Skin epidermis (tissue), 12 donors: ENCODE measurements around the gene STARD6.
"Not testable (repeated sequence)": the region's sequence is repeated elsewhere in the genome, so short reads cannot be mapped to it uniquely, and the experiment has no call there.

ENCODE experiments used
- H3K27ac ChIP-seq, 21 experiments: fragments of 200-600 bp; sonication (generic) in 11 of 21; one replicate each; pipeline ENCODE4 v1.5.0; 2020; ENCODE audit warnings: mild to moderate bottlenecking in 3 of 21, inconsistent platforms in 2 of 21, moderate library complexity in 2 of 21
- H3K4me3 ChIP-seq, 7 experiments: fragments of 200-600 bp; sonication (generic) in 2 of 7; one replicate each; pipeline ENCODE4 v1.5.0; 2020; ENCODE audit warnings: inconsistent platforms in 2 of 7, mild to moderate bottlenecking in 2 of 7, moderate library complexity in 1 of 7

Gene STARD6

DNA sequence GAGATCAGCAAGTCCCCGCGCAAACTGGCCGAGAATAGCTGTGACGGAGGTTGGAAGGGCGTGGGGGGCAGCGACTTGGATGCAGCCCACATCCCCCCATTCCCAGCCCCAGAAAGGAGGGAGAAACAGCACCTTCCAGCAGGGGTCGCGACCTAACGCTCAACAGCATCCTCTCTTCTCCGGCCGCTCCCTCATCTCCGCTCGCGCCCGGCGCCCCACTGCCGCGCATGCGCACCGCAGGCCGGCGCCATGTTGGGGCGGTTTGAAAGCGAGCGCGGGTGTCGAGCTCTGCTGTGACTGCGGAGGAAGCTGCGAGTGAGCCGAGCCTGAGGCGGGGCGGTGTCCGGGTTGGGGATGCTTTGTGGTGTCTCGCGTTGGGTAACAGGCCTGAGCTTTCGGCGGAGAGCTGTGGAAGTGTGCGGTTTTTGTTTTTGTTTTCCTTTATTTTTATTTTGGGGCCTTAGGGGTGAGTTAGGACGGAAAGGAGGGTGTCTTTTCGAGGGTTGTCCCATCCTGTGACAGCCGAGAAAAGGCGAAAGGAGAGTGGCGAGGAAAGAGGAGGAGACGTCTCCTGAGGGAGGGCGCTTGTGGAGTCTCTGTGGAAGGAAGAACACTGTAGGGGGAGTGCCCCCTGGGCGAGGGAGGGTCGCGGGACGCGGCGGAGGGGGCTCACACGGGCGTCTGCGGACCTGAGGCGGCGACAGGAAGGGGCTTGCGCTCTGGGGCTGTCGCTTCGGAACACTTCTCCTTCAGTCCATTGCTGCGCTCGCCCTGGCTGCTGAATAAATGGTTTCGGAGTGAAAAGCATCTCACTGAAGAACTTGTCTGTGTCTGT is at the start of gene STARD6, which contains the start of gene C18orf54:
TSS of gene STARD6 (minus strand) at position 199 of the 835 bp plus-strand sequence. CDS start 3,285 bp downstream, outside the sequence.
TSS of gene C18orf54 (plus strand) at position 247 of the 835 bp plus-strand sequence. CDS start 2,667 bp downstream, outside the sequence.
- peak within 1 kb of the TSS; percentile 55 to 87 (median 72) for H3K4me3 ChIP-seq

GRCh38 chr18:54405290-54405689 is 47.6 kb upstream of the STARD6 start:
- H3K27ac ChIP-seq = no peak overlapping the region
- H3K4me3 ChIP-seq = no peak overlapping the region

More for the DNA sequence above, at the start of gene STARD6, which contains the start of gene C18orf54:
- H3K27ac ChIP-seq = peak within 1 kb of the TSS in 20 of 21 experiments; percentile 2 to 84 (median 64)

DNA sequence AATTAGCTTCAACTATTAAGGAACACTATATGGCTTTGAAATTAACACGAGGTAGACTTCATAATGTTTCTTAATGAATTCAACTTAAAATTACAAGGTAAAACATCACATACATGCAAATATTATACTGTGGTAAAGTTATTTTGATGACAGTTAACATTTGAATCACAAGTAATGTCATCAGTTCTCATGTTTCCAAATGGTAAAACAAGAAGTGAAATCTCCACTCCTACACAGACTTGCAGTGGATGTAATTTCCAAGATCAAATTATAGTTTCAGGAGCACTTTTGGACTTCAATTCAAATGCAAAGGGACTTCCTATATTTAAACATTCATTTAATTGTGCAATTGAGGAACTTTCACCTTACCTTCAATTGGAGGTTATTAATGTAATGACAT is 39.1 kb upstream of the STARD6 start:
- Histone ChIP-seq H3K27ac (no peak overlapping the region), H3K4me3 (no peak overlapping the region)

GRCh38 chr18:54393648-54394294 is 36.1 kb upstream of the STARD6 start:
- H3K4me3 ChIP-seq = no peak overlapping the region
- H3K27ac ChIP-seq = no peak overlapping the region

DNA sequence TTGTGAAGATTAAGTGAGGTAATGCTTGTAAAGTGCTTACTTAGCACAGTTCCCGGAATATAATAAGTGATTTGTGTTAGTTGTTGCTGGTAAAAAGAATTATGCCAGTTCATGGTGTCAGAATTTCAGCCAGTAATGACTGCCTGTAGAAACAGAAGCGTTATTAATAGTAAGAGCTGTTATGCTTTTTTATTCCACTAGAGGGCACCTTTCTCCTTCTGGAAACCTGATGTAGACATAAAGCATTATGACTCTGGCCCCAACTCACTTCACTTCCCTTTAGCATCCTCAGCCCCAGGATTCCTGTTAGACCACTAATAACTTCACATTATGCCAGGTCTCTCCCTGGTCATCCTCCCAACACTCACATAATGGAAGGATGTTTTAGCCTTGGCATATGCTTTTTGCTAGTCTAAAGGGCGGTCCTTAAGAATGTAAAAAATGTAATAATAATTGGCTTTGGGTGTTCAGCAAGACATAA is 34.9 kb upstream of the STARD6 start:
- Histone ChIP-seq H3K4me3 (no peak overlapping the region), H3K27ac (no peak overlapping the region)

- Histone ChIP-seq H3K4me3 (no peak overlapping the region), H3K27ac (no peak overlapping the region)
Measured at GRCh38 chr18:54390838-54391237, 33.2 kb upstream of the STARD6 start.

DNA sequence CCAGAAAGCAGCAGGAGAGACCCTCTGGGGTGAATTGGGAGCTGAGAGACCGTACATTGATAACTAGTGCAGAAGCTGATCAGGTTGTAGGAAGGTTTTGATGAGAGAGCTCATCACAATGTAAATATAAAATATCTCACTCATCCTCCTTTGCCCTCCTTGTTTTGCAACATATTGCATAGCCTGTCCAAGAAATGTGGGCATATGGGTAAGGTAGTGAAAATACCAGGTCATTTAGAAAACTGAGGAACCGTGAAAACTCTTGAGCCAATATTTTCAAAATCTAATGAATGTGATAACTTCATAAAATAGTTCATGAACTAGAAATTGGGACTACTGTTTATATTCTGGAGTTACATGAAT is 31.5 kb upstream of the STARD6 start:
- no peak overlapping the region for H3K4me3 ChIP-seq
- no peak overlapping the region for H3K27ac ChIP-seq

- Histone ChIP-seq H3K4me3 (no peak overlapping the region), H3K27ac (no peak overlapping the region)
Measured at GRCh38 chr18:54388203-54389142, 30.8 kb upstream of the STARD6 start.

- no peak overlapping the region for H3K4me3 ChIP-seq
- H3K27ac ChIP-seq = no peak overlapping the region
Measured at GRCh38 chr18:54387631-54388030, 30.0 kb upstream of the STARD6 start.

GRCh38 chr18:54386800-54387495 is 29.3 kb upstream of the STARD6 start:
- not testable (repeated sequence) for H3K27ac ChIP-seq

GRCh38 chr18:54386043-54386442 is 28.4 kb upstream of the STARD6 start:
- Histone ChIP-seq H3K27ac (no peak overlapping the region), H3K4me3 (no peak overlapping the region)

More at GRCh38 chr18:54386800-54387495, 29.3 kb upstream of the STARD6 start:
- not testable (repeated sequence) for H3K4me3 ChIP-seq

DNA sequence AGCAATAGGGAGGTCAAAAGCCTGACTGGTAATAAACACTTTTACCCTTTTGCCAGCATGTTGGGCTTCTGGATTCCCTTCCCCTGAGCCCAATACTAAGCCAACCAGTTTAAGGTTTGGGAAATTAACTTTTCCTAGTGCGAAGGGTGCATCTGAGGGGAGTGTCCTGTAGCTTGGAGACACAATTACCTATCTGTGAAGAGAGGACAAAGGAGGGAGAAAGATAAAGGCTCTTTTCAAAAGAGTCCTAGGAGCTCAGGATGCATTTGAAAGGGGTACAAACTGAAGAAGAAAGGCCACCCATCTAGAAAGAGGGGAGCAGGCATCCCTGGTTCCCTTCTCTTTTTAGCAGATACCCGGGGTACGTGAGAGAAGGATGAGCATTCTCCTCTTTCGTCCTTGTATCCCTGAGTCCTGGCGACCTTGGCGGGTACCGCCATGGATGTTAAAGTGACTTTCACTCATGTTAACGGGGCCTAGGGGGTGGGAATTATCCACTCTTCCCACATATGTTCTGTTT is 25.1 kb upstream of the STARD6 start:
- Histone ChIP-seq H3K27ac (no peak overlapping the region), H3K4me3 (no peak overlapping the region)

GRCh38 chr18:54382076-54382475 is 24.4 kb upstream of the STARD6 start:
- no peak overlapping the region for H3K4me3 ChIP-seq
- no peak overlapping the region for H3K27ac ChIP-seq

DNA sequence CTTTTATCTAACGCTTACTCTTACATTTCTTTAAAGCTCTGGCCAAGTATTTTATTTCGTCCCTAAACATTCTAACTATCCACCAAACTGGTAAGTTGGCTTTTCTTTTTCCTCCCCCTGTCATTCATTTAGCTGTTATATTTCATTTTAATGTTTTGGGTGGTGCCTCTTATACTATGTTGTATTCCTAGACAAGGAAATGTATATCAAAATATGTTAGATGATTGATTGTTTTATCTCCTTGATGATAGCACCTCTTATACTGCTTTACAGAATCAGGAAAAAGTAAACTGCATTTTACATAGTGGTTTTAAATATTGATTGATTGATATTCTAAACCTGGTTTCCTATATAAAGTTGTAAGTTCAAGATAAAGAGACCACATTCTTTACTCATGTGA is 24.0 kb upstream of the STARD6 start:
- Histone ChIP-seq H3K27ac (no peak overlapping the region), H3K4me3 (no peak overlapping the region)

GRCh38 chr18:54378057-54378456 is 20.4 kb upstream of the STARD6 start:
- Histone ChIP-seq H3K4me3 (no peak overlapping the region), H3K27ac (no peak overlapping the region)

GRCh38 chr18:54360406-54360805 is 2.7 kb upstream of the STARD6 start:
- Histone ChIP-seq H3K27ac (no peak overlapping the region), H3K4me3 (no peak overlapping the region)

- peak overlapping the region in 1 of 7 experiments; percentile 80 for H3K4me3 ChIP-seq
- H3K27ac ChIP-seq = no peak overlapping the region
Measured at GRCh38 chr18:54359233-54359632, 1.6 kb upstream of the STARD6 start.

- peak overlapping the region in 18 of 21 experiments; percentile 12 to 84 (median 66) for H3K27ac ChIP-seq
Measured at GRCh38 chr18:54358495-54359040, 910 bp upstream of the STARD6 start.

More at GRCh38 chr18:54358495-54359040, 910 bp upstream of the STARD6 start:
- H3K4me3 ChIP-seq = peak overlapping the region; percentile 55 to 87 (median 72)
